Activated naive CD4-positive, alpha-beta T cell treated with Interleukin-2 at 50 U/mL for 16 hours (primary cell): Measurements from ENCODE around the gene CCNF.

Experiments
- DNase-seq: peaks from one replicate; pipeline ENCODE4 v3.0.0-alpha.2; 2020

CCNF gene

GRCh38 chr16:2457946-2458345 lies 28.7 kb downstream of the CCNF start:
- DNase-seq = no peak

- DNase-seq = no peak
Measured at GRCh38 chr16:2458887-2459646, 29.8 kb downstream of the CCNF start.

- peak; percentile 97 for DNase-seq
Measured at GRCh38 chr16:2459647-2460390, 30.6 kb downstream of the CCNF start, which contains the start of gene TEDC2. Gene TEDC2, plus strand, starts transcription at chr16:2460109. Its CDS starts 36 bp downstream, at chr16:2460145.

GRCh38 chr16:2460391-2460713 lies 31.1 kb downstream of the CCNF start:
- no peak for DNase-seq

- no peak for DNase-seq
Measured at GRCh38 chr16:2460916-2461315, 31.7 kb downstream of the CCNF start.

- DNase-seq = no peak
Measured at GRCh38 chr16:2462031-2462866, 33.0 kb downstream of the CCNF start.

DNA sequence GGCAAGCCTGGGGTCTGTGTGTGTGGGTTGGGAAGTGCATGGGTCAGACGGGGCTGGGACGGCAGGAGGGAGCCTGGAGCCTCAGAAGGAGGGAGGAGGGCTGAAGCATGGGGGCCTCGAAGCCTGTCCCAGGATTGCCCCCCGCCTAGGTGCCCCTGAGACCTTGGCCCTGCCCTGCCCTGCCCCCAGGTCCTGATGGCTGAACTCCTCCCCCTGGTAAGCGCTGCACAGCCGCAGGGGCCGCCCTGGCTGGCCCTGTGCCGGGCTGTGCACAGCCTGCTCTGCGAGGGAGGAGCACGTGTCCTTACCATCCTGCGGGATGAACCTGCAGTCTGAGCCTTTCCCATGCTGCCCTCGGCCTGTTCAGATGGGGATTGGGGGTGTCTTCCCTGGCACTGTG lies 35.1 kb downstream of the CCNF start:
- DNase-seq = no peak

DNA sequence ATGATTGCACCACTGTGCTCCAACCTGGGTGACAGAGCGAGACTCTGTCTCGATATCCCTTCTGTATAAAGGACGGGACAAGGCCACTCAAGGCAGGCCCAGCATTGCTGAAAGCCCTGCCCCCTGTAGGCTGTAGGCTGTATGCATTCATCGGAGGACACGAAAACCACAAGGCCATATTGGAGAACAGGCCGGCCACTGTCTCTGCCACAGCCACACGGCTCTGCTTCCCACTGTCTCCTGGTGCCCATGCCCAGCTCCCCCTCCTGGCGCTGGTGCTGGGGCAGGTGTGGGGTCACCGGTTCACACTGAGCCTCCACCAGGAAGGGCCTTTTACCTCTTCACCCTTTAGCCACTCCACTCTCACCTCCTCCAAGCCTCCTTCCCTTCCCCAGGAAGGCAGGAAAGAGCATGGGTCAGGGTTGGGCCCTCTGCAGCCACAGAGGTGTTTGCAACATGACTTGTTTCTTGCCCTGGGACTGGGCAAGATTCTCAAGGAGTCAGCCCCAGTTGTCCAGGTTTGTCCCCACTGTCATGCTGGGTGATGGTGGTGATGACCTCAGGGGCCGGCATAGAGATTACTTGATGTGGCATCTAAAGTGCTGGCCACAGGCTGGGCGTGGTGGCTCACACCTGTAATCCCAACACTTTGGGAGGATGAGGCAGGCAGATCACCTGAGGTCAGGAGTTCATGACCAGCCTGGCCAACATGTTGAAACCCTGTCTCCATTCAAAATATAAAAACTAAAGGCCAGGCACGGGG lies 36.6 kb downstream of the CCNF start:
- no peak for DNase-seq

DNA sequence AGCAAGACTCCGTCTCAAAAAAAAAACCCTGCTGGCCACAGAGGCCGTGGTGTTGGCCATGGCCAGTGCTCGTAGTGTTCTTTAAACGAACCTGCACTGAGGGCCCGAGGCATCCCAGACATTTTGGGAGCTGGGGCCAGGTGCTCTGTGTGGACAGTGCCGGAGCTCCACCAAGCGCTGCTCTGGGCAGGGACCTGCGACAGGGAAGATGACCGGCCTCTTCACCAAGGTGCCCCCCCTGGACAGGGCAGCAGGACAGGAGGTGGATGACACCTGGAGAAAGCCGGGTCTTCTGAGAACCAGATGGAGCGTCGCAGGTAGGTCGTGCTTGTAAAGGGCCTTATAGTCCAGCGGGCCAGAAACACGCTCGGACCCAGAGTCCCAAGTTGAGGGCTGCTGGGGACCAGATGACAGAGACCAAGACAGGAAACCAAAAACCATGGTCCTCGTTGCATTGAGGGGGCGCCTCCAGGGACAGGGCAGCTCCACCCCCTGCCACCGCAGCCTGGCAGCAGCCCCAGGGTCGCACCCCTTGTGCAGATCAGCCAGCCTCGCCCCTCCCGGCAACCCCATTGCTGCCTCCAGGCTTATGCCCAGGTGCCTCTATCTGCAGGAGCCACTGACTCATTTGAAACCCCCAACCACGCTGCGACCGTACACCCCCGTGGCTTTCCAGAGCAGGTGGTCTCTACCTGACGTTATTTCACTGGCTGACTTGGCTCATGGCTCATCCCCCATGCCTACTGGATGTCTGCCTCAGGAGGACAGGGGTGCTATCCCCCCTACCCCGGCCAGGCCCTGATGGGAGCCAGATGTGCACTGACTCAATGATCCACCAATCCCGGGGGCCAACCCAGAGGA lies 37.6 kb downstream of the CCNF start:
- no peak for DNase-seq

DNA sequence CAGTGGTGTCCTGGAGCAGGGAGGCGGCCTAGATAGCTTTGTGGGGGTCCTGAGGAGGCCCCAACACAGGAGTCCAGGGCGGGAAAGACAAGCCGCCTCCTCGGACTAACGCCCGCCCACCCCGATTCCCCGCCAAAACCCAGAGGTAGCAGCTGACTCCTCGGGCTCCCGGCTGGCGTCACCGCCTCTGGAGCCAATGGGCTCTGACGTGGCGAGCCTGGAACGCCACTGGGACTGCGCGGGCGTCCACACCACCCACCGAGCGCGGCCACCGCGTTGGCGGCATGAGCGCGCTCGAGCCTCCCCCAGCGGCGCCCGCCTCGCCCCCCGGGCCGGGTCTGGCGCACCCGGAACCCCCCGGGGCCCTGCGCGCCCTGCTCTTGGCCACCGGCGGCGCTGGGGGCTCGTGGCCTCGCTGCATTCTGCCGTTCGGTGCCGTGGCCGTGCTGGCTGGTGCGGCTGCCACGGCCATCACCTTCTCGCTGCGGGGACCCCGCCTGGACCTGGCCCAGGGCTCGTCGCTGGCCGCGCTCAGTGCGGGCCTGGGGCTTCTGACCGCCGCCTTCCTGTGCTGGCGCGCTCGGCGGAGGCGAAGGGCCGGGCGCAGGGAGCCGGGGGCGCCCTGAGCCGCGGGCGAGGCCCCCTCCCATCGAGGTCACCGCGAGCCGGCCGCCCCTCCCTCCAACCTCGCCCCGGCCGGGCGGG lies 38.4 kb downstream of the CCNF start:
- DNase-seq = no peak

DNA sequence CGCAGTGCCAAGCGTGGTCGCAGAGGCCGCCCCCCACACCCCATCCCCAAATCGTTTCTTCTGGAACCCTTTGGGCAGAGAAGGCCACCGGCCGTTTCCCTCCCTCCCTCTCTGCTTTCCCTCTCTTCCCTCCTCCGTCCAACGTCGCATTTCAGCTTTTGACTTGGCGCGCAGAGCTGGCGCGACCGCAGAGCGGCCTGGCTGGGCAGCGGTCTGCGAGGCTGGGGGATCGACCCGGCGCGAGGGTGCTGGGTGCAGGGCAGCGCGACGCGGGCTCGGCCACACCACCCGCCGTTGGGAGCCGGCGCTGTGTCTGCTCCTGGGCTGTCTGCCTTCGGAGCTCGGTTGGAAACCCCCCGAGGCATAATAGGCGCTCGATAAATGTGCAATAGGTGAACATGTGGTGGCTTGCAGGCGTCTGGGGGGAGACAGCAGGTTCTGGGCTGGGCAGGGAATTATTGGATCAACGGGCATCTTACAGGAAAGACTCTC lies 39.0 kb downstream of the CCNF start:
- no peak for DNase-seq

DNA sequence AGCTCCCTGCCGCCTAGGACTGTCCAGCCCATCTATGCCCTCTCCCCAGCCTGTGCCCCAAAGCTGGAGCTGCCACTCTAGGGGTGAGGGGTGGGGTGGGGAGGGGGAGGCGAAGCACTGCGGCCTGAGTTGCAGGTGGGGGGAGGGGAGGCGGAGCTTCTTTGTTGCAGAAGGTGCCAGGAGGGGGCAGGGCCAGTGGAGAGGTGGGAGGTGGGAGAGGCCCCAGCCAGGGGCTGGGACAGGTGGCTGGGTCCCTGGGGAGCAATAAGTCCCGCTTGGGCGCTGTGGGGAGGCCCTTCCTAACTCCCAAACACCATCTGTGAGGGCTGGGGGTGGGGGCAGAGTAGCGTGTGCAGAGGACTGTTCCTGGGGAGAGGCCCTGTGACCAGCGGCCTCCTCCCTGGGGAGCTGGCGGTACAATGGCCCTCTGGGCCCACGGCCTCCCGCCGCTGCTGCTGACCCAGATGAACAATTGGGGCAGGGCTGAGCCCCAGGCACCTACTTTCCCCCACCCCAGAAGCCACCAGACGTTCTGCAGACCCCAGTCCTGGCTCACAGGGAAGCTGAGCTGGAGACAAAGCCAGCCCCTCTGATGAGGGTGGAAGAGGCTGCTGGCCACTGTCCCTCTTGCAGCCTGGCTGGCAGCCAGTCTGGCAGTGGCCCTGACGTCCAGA lies 39.6 kb downstream of the CCNF start:
- no peak for DNase-seq

DNA sequence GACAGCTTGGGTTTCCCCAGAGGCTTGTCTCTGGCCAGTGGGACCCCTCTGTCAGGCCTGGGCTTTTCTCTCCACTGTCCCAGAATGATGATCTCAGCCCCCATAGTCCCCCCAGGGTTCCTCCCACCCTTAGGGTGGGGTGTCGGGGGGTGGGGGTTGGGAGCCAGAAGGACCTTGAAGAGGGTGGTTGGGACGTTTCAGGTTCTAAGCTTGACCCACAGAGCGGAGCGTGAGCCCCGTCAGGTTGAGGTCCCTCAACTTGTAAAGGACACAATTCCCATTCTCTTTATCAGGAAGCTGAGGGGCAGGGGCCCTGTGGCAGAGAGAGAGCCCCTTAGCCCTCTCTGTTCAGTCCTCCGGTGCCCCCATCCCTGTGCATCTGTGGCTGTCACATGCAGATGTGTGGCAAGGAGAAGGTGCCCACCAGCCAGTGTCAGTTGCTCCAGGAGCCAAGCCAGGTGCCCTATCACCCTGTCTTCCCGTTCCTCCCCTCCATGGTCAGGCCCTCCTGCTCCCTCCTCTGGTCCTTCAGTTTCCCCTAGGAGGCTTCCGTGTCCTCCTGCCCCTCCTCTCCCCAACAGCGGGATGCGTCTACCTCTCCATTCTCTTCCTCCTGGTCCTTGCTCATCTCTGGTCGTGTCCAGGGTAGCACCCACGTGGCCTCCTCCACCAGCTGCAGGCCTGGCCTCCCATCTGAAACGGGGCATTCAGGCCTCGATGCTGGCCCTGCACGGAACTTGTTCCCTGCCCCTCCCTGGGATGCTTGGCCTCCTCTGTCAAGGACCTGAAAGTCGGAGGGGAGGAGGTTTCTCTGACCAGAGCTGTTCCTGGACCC lies 40.4 kb downstream of the CCNF start:
- DNase-seq = no peak

DNA sequence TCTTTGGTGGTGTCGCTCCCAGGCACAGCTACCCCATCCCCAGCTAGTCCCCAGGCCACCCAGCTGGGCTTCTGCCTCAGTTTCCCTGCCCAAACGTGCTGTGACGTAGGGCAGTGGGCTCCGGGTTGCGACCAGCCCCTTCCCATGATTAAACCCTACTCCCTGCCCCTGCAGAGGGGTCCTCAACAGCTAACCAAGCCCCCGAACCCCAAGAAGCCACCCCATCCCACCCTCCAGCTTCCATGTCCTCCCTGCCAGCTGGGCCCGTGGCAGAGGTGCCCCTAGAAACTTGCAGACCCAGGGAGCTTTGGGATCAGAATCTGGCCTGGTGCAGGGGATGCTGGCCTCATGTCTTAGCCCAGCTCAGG lies 41.0 kb downstream of the CCNF start:
- no peak for DNase-seq

- no peak for DNase-seq
Measured at GRCh38 chr16:2470603-2471015, 41.4 kb downstream of the CCNF start.

- peak; percentile 15 for DNase-seq
Measured at GRCh38 chr16:2471016-2471652, 41.9 kb downstream of the CCNF start, which contains the start of gene NTN3. Gene NTN3, plus strand, starts transcription at chr16:2471297. Its CDS starts 405 bp downstream, at chr16:2471702.

DNA sequence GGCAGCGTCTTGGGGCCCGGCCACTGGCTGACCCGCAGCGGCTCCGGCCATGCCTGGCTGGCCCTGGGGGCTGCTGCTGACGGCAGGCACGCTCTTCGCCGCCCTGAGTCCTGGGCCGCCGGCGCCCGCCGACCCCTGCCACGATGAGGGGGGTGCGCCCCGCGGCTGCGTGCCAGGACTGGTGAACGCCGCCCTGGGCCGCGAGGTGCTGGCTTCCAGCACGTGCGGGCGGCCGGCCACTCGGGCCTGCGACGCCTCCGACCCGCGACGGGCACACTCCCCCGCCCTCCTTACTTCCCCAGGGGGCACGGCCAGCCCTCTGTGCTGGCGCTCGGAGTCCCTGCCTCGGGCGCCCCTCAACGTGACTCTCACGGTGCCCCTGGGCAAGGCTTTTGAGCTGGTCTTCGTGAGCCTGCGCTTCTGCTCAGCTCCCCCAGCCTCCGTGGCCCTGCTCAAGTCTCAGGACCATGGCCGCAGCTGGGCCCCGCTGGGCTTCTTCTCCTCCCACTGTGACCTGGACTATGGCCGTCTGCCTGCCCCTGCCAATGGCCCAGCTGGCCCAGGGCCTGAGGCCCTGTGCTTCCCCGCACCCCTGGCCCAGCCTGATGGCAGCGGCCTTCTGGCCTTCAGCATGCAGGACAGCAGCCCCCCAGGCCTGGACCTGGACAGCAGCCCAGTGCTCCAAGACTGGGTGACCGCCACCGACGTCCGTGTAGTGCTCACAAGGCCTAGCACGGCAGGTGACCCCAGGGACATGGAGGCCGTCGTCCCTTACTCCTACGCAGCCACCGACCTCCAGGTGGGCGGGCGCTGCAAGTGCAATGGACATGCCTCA lies 42.6 kb downstream of the CCNF start:
- DNase-seq = no peak

- DNase-seq = no peak
Measured at GRCh38 chr16:2472488-2472864, 43.2 kb downstream of the CCNF start.
